Retina (tissue), 1 donor: ENCODE results near the gene ILDR2.

Experiments
- DNase-seq: peaks from one replicate; pipeline ENCODE4 v3.0.0-alpha.2; 2016

Gene ILDR2

GRCh38 chr1:166975361-166976129 is at the start of gene ILDR2:
ILDR2 (minus strand) TSS chr1:166975540; CDS start chr1:166975268, 272 bp downstream.
- DNase-seq = peak; percentile 87

GRCh38 chr1:167022384-167022783 is 47.0 kb upstream of the ILDR2 start:
- DNase-seq = no peak

DNA sequence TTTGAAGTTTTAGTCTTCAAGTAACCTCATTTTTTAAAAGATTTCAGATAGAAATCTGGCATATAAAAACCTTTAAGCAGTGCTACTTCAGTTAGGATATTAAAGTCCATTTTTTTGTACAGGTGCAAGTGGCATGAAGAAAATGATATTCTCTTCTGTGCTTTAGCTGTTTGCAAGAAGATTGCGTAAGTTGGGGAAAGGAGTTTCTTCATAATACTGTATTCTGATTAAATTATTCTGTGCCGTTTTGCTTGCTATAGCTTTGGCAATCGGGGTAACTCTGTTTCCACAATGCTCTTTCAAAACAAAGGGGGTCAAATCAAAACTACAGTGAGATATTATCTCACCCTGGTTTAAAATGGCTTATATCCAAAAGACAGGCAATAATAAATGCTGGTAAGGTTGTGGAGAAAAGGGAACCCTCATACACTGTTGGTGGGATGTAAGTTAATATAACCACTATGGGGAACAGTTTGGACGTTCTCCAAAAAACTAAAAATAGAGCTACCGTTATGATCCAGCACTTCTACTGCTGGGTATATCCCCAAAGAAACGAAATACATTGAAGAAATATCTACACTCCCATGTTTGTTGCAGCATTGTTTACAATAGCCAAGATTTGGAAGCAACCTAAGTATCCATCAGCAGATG is 40.9 kb upstream of the ILDR2 start:
- no peak for DNase-seq

DNA sequence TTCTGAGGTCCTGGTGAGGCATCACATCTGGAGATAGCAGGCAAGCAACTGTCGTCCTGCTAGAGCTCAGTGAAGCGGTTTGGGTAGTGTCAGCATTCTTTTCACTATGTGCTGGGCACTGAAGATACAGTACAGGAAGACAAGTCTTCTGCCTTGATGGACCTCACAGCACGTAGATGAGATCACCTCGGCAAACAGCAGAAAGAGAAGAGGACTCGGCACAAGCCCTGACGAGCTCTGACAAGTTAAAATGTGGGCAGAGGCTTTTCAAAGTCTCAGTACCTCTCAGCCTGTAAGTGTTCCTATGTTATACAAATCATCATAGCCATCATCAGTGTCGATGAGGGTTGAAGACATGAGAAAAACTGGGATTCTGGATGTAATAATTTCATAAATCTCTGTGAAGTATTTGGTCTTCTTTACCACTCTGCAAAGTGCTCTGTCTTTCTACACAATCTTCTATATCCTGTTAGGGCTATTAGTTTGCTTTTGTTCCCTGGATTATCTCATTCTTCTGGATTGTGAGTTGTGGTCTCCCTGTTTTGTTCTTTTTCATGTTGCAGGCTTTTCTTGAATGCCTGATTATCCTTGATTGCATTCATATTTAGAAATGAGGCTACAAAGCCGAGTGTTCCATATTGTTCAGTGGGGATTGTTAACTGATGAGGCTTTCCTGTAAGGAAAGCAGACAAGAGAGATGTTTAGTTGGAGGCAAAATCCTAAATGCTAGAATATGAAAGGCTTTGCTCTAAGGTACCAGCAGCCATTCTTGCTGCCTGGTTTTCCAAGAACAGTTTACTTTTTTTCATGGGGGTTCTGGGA is 38.0 kb upstream of the ILDR2 start:
- DNase-seq = peak; percentile 10

- no peak for DNase-seq
Measured at GRCh38 chr1:167012570-167012969, 37.2 kb upstream of the ILDR2 start.

GRCh38 chr1:167011560-167012191 is 36.3 kb upstream of the ILDR2 start:
- DNase-seq = no peak

DNA sequence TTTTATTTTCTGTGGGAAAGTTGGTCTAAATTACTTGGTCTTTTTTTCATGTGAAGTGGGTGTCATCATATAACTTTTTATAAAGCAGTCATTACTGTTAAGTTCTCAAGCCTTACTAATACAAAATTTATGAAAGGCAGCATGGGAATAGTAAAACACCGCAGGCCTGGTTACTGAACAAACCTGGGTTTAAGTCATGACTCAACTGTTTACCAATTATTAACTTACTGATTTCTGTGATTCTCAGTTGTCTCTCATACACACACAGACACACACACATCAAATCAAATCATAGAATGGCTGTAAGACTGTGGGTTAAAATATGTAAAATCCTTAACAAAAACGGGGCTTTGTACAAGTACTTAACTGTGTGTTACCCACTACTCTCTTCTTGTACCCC is 28.4 kb upstream of the ILDR2 start:
- no peak for DNase-seq

- DNase-seq = no peak
Measured at GRCh38 chr1:167002354-167002753, 27.0 kb upstream of the ILDR2 start.

DNA sequence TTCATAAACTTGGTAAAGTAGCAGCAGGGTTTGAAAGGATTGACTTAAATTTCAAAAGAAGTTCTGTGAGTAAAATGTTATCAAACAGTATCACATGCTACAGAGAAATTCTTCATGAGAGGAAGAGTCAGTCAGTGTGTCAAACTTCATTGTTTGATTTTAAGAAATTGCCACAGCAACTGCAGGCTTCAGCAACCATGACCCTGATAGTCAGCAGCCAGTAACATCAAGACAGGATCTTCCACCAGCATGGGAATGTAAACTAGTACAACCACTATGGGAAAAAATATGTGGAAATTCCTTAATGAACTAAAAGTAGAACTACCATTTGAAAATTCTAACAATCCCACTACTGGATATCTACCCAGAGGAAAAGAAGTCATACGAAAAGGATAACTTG is 25.2 kb upstream of the ILDR2 start:
- no peak for DNase-seq

DNA sequence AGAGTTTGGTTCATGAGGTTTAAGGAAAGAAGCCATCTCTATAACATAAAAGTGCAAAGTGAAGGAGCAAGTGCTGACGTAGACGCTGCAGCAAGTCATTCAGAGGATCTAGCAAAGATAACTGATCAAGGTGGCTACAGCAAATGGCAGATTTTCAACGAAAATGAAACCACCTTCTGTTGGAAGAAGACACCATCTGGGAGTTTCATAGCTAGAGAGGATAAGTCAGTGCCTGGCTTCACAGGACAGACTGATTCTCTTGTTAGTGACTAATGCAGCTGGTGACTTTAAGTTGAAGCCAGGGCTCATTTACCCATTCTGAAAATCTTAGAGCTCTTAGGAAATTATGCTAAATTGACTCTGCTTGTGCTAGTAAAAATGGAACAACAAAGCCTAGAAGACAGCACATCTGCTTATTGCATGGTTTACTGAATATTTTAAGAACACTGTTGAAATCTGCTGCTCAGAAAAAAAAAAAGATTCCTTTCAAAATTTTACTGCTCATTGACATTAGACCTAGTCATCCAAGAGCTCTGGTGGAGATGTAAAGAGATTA is 24.2 kb upstream of the ILDR2 start:
- no peak for DNase-seq

DNA sequence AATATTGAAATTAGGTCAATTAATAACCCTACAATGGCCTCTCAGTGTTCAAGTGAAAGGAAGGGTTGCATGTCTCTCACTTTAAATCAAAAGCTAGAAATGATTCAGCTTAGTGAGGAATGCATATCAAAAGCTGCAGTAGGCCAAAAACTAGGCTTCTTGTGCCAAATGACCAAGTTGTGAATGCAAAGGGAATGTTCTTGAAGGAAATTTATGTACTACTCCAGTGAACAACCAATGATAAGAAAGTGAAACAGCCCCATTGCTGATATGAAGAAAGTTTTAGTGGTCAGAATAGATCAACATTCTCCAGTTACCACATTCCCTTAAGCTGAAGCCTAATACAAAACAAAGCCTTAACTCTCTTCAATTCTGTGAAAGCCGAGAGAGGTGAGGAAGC is 23.7 kb upstream of the ILDR2 start:
- no peak for DNase-seq

DNA sequence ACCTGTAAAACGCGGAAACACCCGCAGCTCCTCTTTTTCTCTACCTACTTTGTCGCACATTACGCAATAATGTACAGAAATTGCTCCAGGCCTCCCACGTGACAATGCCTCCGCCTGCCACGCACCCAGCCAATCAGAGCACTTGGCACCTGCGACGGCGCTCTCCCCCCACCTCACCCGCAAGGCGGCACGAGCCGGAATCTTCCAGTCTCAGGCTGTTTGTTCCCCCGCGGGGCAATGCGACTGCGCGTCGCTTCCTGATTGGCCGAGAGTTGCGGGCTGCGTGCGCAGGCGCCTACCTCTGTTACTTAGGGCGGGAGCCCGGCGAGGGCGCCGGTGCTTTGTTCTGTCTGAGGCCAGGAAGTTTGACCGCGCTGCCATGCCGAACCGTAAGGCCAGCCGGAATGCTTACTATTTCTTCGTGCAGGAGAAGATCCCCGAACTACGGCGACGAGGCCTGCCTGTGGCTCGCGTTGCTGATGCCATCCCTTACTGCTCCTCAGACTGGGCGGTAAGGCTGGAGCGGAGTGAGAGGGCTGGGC is 13.7 kb upstream of the ILDR2 start, which contains the start of gene MAEL:
MAEL (plus strand) TSS at position 307 of the 542 bp plus-strand sequence; CDS start at position 380, 73 bp downstream.
- no peak for DNase-seq

DNA sequence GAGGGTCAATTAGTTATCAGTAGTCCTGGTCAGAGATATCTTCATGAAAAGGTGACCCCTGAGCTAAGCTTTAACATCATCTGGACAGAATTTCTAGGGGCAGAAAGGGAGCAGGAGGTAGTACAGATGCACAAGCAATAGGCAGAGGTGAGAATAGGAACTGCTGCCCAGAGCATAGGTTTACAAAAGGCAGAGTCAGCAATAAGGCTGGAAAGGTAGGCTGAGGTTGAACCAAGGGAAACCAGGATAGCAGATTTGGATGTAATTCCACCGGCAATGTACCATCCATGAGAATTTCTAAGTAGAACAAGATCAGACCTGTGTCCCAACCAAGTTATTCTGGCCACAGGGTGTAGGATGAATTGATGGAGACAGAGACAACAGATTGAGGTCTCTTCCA is 6.2 kb upstream of the ILDR2 start:
- DNase-seq = no peak

GRCh38 chr1:166980818-166981217 is 5.5 kb upstream of the ILDR2 start:
- peak; percentile 24 for DNase-seq

- DNase-seq = no peak
Measured at GRCh38 chr1:166980383-166980782, 5.0 kb upstream of the ILDR2 start.

DNA sequence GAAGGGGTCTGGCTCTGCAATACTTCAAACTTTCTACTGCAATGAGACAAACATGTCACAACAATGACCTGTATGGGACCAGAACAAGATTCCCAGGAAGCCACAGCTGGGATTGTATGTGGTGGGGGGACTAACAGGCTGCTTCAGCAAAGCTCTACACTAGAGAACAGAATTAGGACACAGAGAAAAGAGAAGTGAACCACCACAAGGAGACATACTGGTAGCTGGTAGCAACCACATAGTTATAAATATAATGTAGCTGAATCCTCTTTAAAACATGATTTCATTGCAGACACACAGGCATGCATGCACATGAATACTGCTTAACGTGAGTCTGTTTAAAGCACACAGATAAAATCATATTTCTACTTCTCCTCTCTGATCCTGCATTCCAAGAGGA is 3.5 kb upstream of the ILDR2 start:
- no peak for DNase-seq

DNA sequence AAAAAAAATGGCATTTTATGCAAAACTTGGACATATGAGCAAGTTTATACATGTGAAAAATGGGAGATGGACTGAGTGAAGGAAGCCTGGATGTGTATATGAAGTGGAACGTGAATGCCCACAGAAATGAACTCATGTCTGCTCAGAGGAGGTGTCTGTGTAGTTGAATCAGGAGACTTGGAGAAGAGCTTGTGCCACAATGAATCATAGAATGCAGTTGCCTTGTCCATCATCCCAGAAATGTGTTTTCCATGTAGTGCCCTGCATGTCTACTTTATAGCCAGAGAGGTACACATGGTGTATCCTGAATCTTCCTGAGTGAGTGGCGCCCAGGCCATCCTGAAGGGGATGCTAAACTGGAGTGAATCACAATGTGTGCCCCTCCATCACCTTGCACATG is 2.6 kb upstream of the ILDR2 start:
- DNase-seq = no peak

DNA sequence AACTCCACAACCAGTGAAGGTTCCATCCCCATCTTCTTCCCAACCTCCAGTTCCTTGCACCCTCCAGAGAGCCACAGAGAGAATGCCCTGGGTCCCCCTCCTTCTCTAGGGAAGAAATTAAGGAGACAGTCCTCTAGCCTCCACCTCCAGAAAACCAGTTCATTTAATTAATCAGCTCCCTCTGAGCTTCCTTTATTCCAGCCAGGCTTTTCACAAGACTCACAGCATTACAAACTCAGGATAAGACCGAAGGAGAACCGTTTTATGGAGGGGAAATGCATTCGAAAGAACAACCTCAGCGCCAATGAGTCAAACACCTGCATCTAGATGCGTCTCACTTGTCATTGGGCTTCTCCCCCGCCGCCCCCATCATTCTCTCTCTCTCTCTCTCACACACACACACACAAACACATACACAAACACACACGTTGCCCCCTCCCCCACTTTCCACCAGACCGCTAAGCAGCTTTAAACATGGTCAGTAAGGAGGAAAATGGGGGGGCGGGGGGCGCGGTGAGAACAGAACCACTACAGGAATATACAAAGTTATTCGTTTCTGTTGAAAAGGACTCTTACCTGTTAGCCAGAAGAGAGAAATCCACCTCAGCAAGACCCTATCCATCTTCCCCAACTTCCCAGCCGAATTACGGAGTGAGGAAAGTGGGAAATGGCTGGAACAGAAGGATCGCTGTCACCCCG is 544 bp downstream of the ILDR2 start:
- DNase-seq = peak; percentile 76

- peak; percentile 35 for DNase-seq
Measured at GRCh38 chr1:166972826-166973225, 2.5 kb downstream of the ILDR2 start.

- DNase-seq = no peak
Measured at GRCh38 chr1:166972193-166972592, 3.1 kb downstream of the ILDR2 start.

- no peak for DNase-seq
Measured at GRCh38 chr1:166971252-166971651, 4.1 kb downstream of the ILDR2 start.
